ENCODE results near the gene FAM177A1.
"Not testable (repeated sequence)": the region's sequence is repeated elsewhere in the genome, so short reads cannot be mapped to it uniquely, and the experiment has no call there.

The FAM177A1 gene

DNA sequence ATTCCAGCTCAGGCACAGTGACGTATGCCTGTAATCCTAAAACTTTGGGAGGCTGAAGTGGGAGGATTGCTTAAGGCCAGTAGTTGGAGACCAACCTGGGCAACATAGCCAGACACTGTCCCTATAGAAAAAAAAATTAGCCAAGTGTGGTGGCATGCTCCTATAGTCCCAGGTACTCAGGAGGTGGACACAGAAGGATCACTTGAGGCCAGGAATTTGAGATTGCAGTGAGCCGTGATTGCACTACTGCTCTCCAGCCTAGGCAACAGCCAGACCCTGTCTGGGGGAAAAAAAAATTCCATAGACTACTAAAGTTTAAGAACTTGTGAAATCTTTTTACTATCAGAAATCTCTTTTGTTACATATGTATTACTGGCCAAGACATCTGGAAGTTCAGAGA, 6.6 kb downstream of the FAM177A1 start:
- no peak overlapping the region for H2BK5ac ChIP-seq (ENCODE audit: low read depth, low read length, poor library complexity)
- DNase-seq: no peak
- no peak overlapping the region for H4K12ac ChIP-seq (ENCODE audit: low read depth, low read length)
- no peak overlapping the region for H2AFZ ChIP-seq (ENCODE audit: insufficient read depth, low read length, poor library complexity)
- no peak overlapping the region for H3K14ac ChIP-seq (ENCODE audit: low read length)
- H3K23ac ChIP-seq (ENCODE audit: low read length): no peak overlapping the region
- H3K4ac ChIP-seq (ENCODE audit: low read depth, low read length): no peak overlapping the region
- no peaks in the 10 kb centered on the region for H3K9me3 ChIP-seq (ENCODE audit: insufficient read depth, low read depth, low read length)
- H2BK12ac ChIP-seq (ENCODE audit: low read length): no peak overlapping the region
- H2BK120ac ChIP-seq (ENCODE audit: insufficient read depth, low read length, poor library complexity): no peak overlapping the region
- H3K18ac ChIP-seq (ENCODE audit: low read length): no peak overlapping the region
- H3K9ac ChIP-seq (ENCODE audit: low read length): no peak overlapping the region
- no peaks in the 10 kb centered on the region for H3K27me3 ChIP-seq (ENCODE audit: insufficient read depth, low read length)
- no peak overlapping the region for H3K4me3 ChIP-seq (ENCODE audit: low read depth, low read length)
- WGBS (ENCODE audit: extremely low coverage, insufficient coverage, insufficient read length): no CpG with 5 or more reads among the region's 2 CpGs
- no peaks in the 10 kb centered on the region for H3K79me2 ChIP-seq (ENCODE audit: control insufficient read depth, insufficient read depth, low read length, poor library complexity)
- no peak overlapping the region for H4K91ac ChIP-seq (ENCODE audit: low read depth, low read length)
- H3K4me2 ChIP-seq (ENCODE audit: low read length): no peak overlapping the region
- H3K36me3 ChIP-seq (ENCODE audit: control insufficient read depth in 1 of 2, insufficient read depth in 2 of 2, low read length in 2 of 2): peaks cover 16 to 17% of the 10 kb centered on the region in 2 experiments
- H4K8ac ChIP-seq (ENCODE audit: low read depth, low read length): no peak overlapping the region
- no peaks in the 10 kb centered on the region for H3K79me1 ChIP-seq (ENCODE audit: low read length)
- no peak overlapping the region for H3K27ac ChIP-seq (ENCODE audit: low read depth, low read length)
- no peak overlapping the region for H2AK5ac ChIP-seq (ENCODE audit: low read length)
- H3K4me1 ChIP-seq (ENCODE audit: control insufficient read depth in 1 of 2, insufficient read depth in 2 of 2, low read length in 2 of 2): no peaks in the 10 kb centered on the region

DNA sequence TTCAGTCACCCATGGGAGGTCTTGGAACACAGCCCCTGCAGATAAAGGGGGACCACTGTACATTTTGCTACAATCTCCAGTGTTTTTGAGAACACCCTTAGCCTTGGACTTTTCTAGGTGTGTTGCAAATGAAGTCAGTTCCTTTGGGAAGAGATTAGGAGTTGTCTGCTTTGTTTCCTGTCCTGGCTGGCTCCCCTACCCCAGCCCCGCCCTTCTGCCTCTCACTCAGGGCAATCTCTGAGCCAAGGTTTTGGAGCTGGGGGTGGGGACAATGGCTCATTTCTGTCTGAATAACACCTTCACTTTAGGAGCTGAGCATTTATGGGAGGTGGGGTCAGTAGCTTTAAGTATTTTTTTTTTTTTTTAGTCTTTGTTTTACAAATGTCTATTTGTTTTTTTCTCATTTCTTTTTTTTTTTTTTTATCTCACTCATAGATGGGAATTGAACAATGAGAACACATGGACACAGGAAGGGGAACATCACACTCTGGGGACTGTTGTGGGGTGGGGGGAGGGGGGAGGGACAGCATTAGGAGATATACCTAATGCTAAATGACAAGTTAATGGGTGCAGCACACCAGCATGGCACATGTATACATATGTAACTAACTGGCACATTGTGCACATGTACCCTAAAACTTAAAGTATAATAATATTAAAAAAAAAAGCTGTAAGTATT, 15.2 kb downstream of the FAM177A1 start:
- H4K12ac ChIP-seq (ENCODE audit: low read depth, low read length); H3K14ac ChIP-seq (ENCODE audit: low read length); H2AFZ ChIP-seq (ENCODE audit: insufficient read depth, low read length, poor library complexity); H4K8ac ChIP-seq (ENCODE audit: low read depth, low read length); H3K27ac ChIP-seq (ENCODE audit: low read depth, low read length); H3K9ac ChIP-seq (ENCODE audit: low read length); DNase-seq; H3K27me3 ChIP-seq (ENCODE audit: insufficient read depth, low read length); H4K91ac ChIP-seq (ENCODE audit: low read depth, low read length); H3K4me1 ChIP-seq (ENCODE audit: control insufficient read depth in 1 of 2, insufficient read depth in 2 of 2, low read length in 2 of 2); H3K18ac ChIP-seq (ENCODE audit: low read length); H2BK12ac ChIP-seq (ENCODE audit: low read length); H3K79me1 ChIP-seq (ENCODE audit: low read length); H3K4me3 ChIP-seq (ENCODE audit: low read depth, low read length); H2AK5ac ChIP-seq (ENCODE audit: low read length); H3K79me2 ChIP-seq (ENCODE audit: control insufficient read depth, insufficient read depth, low read length, poor library complexity); H3K9me3 ChIP-seq (ENCODE audit: insufficient read depth, low read depth, low read length); H2BK5ac ChIP-seq (ENCODE audit: low read depth, low read length, poor library complexity); H3K23ac ChIP-seq (ENCODE audit: low read length); H2BK120ac ChIP-seq (ENCODE audit: insufficient read depth, low read length, poor library complexity); H3K4ac ChIP-seq (ENCODE audit: low read depth, low read length): not testable (repeated sequence)
- Histone ChIP-seq H3K4me2 (ENCODE audit: low read length) (peak overlapping the region; percentile 60), H3K36me3 (ENCODE audit: control insufficient read depth in 1 of 2, insufficient read depth in 2 of 2, low read length in 2 of 2) (peaks cover 12 to 18% of the 10 kb centered on the region in 2 experiments)
- WGBS (ENCODE audit: extremely low coverage, insufficient coverage, insufficient read length): no CpG with 5 or more reads among the region's 1 CpG

- not testable (repeated sequence) for H3K4me2 ChIP-seq (ENCODE audit: low read length); H4K8ac ChIP-seq (ENCODE audit: low read depth, low read length); H4K12ac ChIP-seq (ENCODE audit: low read depth, low read length); H2AFZ ChIP-seq (ENCODE audit: insufficient read depth, low read length, poor library complexity); H3K23ac ChIP-seq (ENCODE audit: low read length); H3K79me1 ChIP-seq (ENCODE audit: low read length); DNase-seq; H2BK120ac ChIP-seq (ENCODE audit: insufficient read depth, low read length, poor library complexity); H3K27me3 ChIP-seq (ENCODE audit: insufficient read depth, low read length); H2AK5ac ChIP-seq (ENCODE audit: low read length); H3K9ac ChIP-seq (ENCODE audit: low read length); H3K18ac ChIP-seq (ENCODE audit: low read length); H2BK12ac ChIP-seq (ENCODE audit: low read length); H3K79me2 ChIP-seq (ENCODE audit: control insufficient read depth, insufficient read depth, low read length, poor library complexity); H3K27ac ChIP-seq (ENCODE audit: low read depth, low read length); H3K4me3 ChIP-seq (ENCODE audit: low read depth, low read length); H3K9me3 ChIP-seq (ENCODE audit: insufficient read depth, low read depth, low read length); H3K4me1 ChIP-seq (ENCODE audit: control insufficient read depth in 1 of 2, insufficient read depth in 2 of 2, low read length in 2 of 2); H2BK5ac ChIP-seq (ENCODE audit: low read depth, low read length, poor library complexity); H3K4ac ChIP-seq (ENCODE audit: low read depth, low read length); H3K14ac ChIP-seq (ENCODE audit: low read length); H4K91ac ChIP-seq (ENCODE audit: low read depth, low read length)
- WGBS (ENCODE audit: extremely low coverage, insufficient coverage, insufficient read length): no CpG with 5 or more reads among the region's 5 CpGs
- peaks cover 2 to 12% of the 10 kb centered on the region in 2 experiments for H3K36me3 ChIP-seq (ENCODE audit: control insufficient read depth in 1 of 2, insufficient read depth in 2 of 2, low read length in 2 of 2)
Measured at GRCh38 chr14:35065731-35066130, 19.7 kb downstream of the FAM177A1 start.

- H2BK12ac ChIP-seq (ENCODE audit: low read length): no peak overlapping the region
- H4K8ac ChIP-seq (ENCODE audit: low read depth, low read length): no peak overlapping the region
- no peak overlapping the region for H3K18ac ChIP-seq (ENCODE audit: low read length)
- no peak overlapping the region for H3K4ac ChIP-seq (ENCODE audit: low read depth, low read length)
- H4K12ac ChIP-seq (ENCODE audit: low read depth, low read length): no peak overlapping the region
- H3K4me1 ChIP-seq (ENCODE audit: control insufficient read depth in 1 of 2, insufficient read depth in 2 of 2, low read length in 2 of 2): no peaks in the 10 kb centered on the region
- H3K27ac ChIP-seq (ENCODE audit: low read depth, low read length): no peak overlapping the region
- H3K27me3 ChIP-seq (ENCODE audit: insufficient read depth, low read length): no peaks in the 10 kb centered on the region
- no CpG with 5 or more reads among the region's 4 CpGs for whole genome bisulfite sequencing (ENCODE audit: extremely low coverage, insufficient coverage, insufficient read length)
- no peak overlapping the region for H2AFZ ChIP-seq (ENCODE audit: insufficient read depth, low read length, poor library complexity)
- no peak overlapping the region for H2AK5ac ChIP-seq (ENCODE audit: low read length)
- H3K4me3 ChIP-seq (ENCODE audit: low read depth, low read length): no peak overlapping the region
- no peak overlapping the region for H3K23ac ChIP-seq (ENCODE audit: low read length)
- H2BK5ac ChIP-seq (ENCODE audit: low read depth, low read length, poor library complexity): no peak overlapping the region
- no peak for DNase-seq
- no peaks in the 10 kb centered on the region for H3K79me1 ChIP-seq (ENCODE audit: low read length)
- no peak overlapping the region for H3K9ac ChIP-seq (ENCODE audit: low read length)
- H3K79me2 ChIP-seq (ENCODE audit: control insufficient read depth, insufficient read depth, low read length, poor library complexity): no peaks in the 10 kb centered on the region
- H3K9me3 ChIP-seq (ENCODE audit: insufficient read depth, low read depth, low read length): no peaks in the 10 kb centered on the region
- no peak overlapping the region for H4K91ac ChIP-seq (ENCODE audit: low read depth, low read length)
- H3K14ac ChIP-seq (ENCODE audit: low read length): no peak overlapping the region
- no peak overlapping the region for H2BK120ac ChIP-seq (ENCODE audit: insufficient read depth, low read length, poor library complexity)
- no peak overlapping the region for H3K4me2 ChIP-seq (ENCODE audit: low read length)
- H3K36me3 ChIP-seq (ENCODE audit: control insufficient read depth in 1 of 2, insufficient read depth in 2 of 2, low read length in 2 of 2): peaks cover 2 to 15% of the 10 kb centered on the region in 2 experiments
Measured at GRCh38 chr14:35068238-35069012, 22.4 kb downstream of the FAM177A1 start.
